B cell (primary cell): ENCODE results near the gene GCNT2. TPM values are rescaled to one million over a fixed set of nuclear protein-coding genes. Genes with fewer than 3 reads are reported as not detected.

Experiments
- ATAC-seq: fragments of 200-7000 bp; cut with Tn5 transposase; one replicate; pipeline ENCODE4 v1.10.0; 2021; ENCODE audit warnings: low read depth, mild to moderate bottlenecking, moderate number of reproducible peaks, moderate library complexity
- CTCF ChIA-PET: fragments of 350-600 bp; sonication (Branson Sonifier 250); formaldehyde crosslinking; loops from one replicate; lab custom pipeline; 2021; ENCODE audit warnings: antibody characterized with exemption, inconsistent platforms; lab: Charles Lee
- POLR2A ChIA-PET: fragments of 350-600 bp; sonication (Branson Sonifier 250); formaldehyde crosslinking; loops from one replicate; lab custom pipeline; 2021; ENCODE audit warnings: antibody characterized with exemption; lab: Charles Lee
- DNase-seq: peaks from one replicate; pipeline ENCODE4 v3.0.0; 2013
- H2AFZ ChIP-seq: 2 replicates; pipeline ENCODE4 v1.6.1; 2012; ENCODE audit warnings: mild to moderate bottlenecking, low read depth, low read length; ENCODE audit not compliant: insufficient read depth, poor library complexity, severe bottlenecking
- H3K27ac ChIP-seq, 2 donors: 1 replicate in 1 of 2; 2 replicates in 1 of 2; pipeline ENCODE4 v1.5.1; 2012 to 2013; ENCODE audit warnings: low read length in 2 of 2, mild to moderate bottlenecking in 2 of 2, moderate library complexity in 1 of 2
- H3K27me3 ChIP-seq, 4 experiments: fragments of 200-600 bp in 1 of 4; sonication (generic) in 1 of 4; replicated peaks in 1 of 4; 1 replicate in 2 of 4; 2 replicates in 2 of 4; pipeline versions ENCODE4 v1.6.1 to v1.7.0; 2013 to 2016; ENCODE audit warnings: low read length in 3 of 4, mild to moderate bottlenecking in 2 of 4, mixed read lengths in 1 of 4, moderate library complexity in 1 of 4; ENCODE audit not compliant: insufficient read depth in 4 of 4, control insufficient read depth in 3 of 4; ENCODE audit errors: control extremely low read depth in 1 of 4
- H3K36me3 ChIP-seq, 2 experiments: replicated peaks in 1 of 2; 1 replicate in 1 of 2; 2 replicates in 1 of 2; pipeline versions ENCODE4 v1.6.1 to v1.7.1; 2013; ENCODE audit warnings: low read length in 1 of 2; ENCODE audit not compliant: insufficient read depth in 2 of 2, control insufficient read depth in 1 of 2; ENCODE audit errors: control extremely low read depth in 1 of 2, extremely low read depth in 1 of 2
- H3K4me1 ChIP-seq, 2 donors: fragments of 200-600 bp in 1 of 2; sonication (generic) in 1 of 2; 1 replicate in 1 of 2; 2 replicates in 1 of 2; pipeline versions ENCODE4 v1.5.1 to v1.6.1; 2013 to 2017; ENCODE audit warnings: low read length in 2 of 2; ENCODE audit not compliant: control insufficient read depth in 2 of 2, insufficient read depth in 2 of 2
- H3K4me2 ChIP-seq: replicated peaks from 2 replicates; pipeline ENCODE3; 2012; ENCODE audit warnings: mild to moderate bottlenecking, low read depth, low read length; ENCODE audit not compliant: poor library complexity, severe bottlenecking
- H3K4me3 ChIP-seq, 5 experiments: fragments of 200-600 bp in 1 of 5; sonication (generic) in 1 of 5; 1 replicate in 3 of 5; 2 replicates in 2 of 5; pipeline versions ENCODE4 v1.5.1 to v1.7.0; 2011 to 2016; ENCODE audit warnings: low read length in 4 of 5, mild to moderate bottlenecking in 4 of 5, low read depth in 2 of 5, control low read depth in 1 of 5, moderate library complexity in 1 of 5; ENCODE audit not compliant: insufficient read depth in 1 of 5; ENCODE audit errors: control extremely low read depth in 1 of 5, extremely low read depth in 1 of 5
- H3K79me2 ChIP-seq: fragments of 200-600 bp; sonication (generic); one replicate; pipeline ENCODE4 v1.6.0; 2016; ENCODE audit warnings: low read length; ENCODE audit not compliant: control insufficient read depth, insufficient read depth
- H3K9ac ChIP-seq: fragments of 200-600 bp; sonication (generic); 2 replicates; pipeline ENCODE4 v1.6.1; 2017; ENCODE audit warnings: mild to moderate bottlenecking, low read length, moderate library complexity
- H3K9me3 ChIP-seq, 3 donors: one replicate each; pipeline versions ENCODE4 v1.6.1 to v1.7.1; 2013; ENCODE audit warnings: low read length in 2 of 3; ENCODE audit not compliant: control insufficient read depth in 2 of 3, insufficient read depth in 1 of 3; ENCODE audit errors: control extremely low read depth in 1 of 3
- H4K20me1 ChIP-seq: 2 replicates; pipeline ENCODE4 v1.6.0; 2012; ENCODE audit warnings: mild to moderate bottlenecking, low read length; ENCODE audit not compliant: insufficient read depth, control insufficient read depth, poor library complexity, severe bottlenecking
- H3K27ac Mint-ChIP-seq: one replicate; pipeline ENCODE4 v1.8.0; 2021; ENCODE audit warnings: mixed read lengths
- H3K27me3 Mint-ChIP-seq: one replicate; pipeline ENCODE4 v1.8.0; 2021; ENCODE audit warnings: mixed read lengths
- H3K4me1 Mint-ChIP-seq: one replicate; pipeline ENCODE4 v1.8.0; 2021; ENCODE audit warnings: mixed read lengths
- H3K4me3 Mint-ChIP-seq: one replicate; pipeline ENCODE4 v1.8.0; 2021; ENCODE audit warnings: mixed read lengths
- H3K9me3 Mint-ChIP-seq: one replicate; pipeline ENCODE4 v1.8.0; 2022; ENCODE audit warnings: mixed read lengths; ENCODE audit not compliant: insufficient read depth
- EZH2 ChIP-seq: IDR thresholded peaks from 2 replicates; pipeline ENCODE4 v1.6.1; 2012; ENCODE audit warnings: borderline replicate concordance, low read depth, mild to moderate bottlenecking, moderate library complexity, low read length; ENCODE audit not compliant: insufficient read depth, poor library complexity, severe bottlenecking
- WGBS: methylation state at CpG from one replicate; pipeline ENCODE4 v1.1.5; 2013; ENCODE audit warnings: missing lambda C conversion rate; ENCODE audit not compliant: insufficient coverage; 5-methylcytosine and 5-hydroxymethylcytosine counted together
- intact Hi-C: fragments of 100-400 bp; cut with micrococcal nuclease; formaldehyde crosslinking; loops from one replicate; pipeline ENCODE4 v1.10.0; 2022
- polyA plus RNA-seq: library from polyadenylated mRNA; depleted of rRNA; stranded (reverse); fragments of >200 nt; gene quantifications from 2 replicates; pipeline ENCODE4 v1.2.3, GENCODE V29; 2012
- total RNA-seq, 2 donors: library from RNA; stranded (reverse); fragments of 120-200 nt in 1 of 2; gene quantifications; 1 replicate in 1 of 2; 2 replicates in 1 of 2; pipeline versions ENCODE4 v1.2.3 to v1.2.4, GENCODE V29; 2013 to 2022
- TF ChIP-seq, protein P1 (sequence below): fragments of 200-600 bp; IDR thresholded peaks from one replicate; pipeline ENCODE4 v1.8.0; 2022; ENCODE audit warnings: antibody characterized with exemption, mild to moderate bottlenecking

GCNT2 gene
- total and polyA plus RNA-seq, 2 donors (not counting 1 experiment from before 2014, with no cell fraction given), result 6.8 to 32.1 TPM

GRCh38 chr6:10495029-10495428, 26.1 kb upstream of the GCNT2 start:
- no peak overlapping the region for H3K27ac Mint-ChIP-seq

DNA sequence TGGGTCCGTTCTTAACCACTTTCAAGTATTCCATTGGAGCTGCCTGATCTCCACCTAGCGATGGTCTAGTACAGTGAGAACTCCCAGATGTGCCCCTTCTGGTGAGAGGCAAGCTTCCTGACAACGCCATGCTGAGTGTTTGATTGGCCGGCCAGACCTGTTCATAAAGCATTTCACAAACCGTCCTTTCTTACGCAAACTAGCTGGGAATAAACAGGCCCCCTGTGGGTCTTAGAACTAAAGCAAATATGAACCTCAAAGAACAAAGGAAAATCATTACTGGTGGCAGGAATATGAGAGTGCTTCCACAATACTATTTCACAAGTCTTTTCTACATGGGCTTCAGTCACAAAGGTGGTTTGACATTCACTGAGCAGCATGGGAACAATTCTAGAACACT, 15.6 kb upstream of the GCNT2 start:
- peaks cover 3% of the 10 kb centered on the region for H3K4me1 Mint-ChIP-seq
- no peak overlapping the region for H3K4me2 ChIP-seq
- CTCF ChIA-PET, result interaction anchor here (2.1 to 2.7 kb wide), 2 partner anchors 24 to 296 kb away, joined by 4 to 14 read pairs; no protein-coding TSS in a partner anchor

More at GRCh38 chr6:10495029-10495428, 26.1 kb upstream of the GCNT2 start:
- no peaks in the 10 kb centered on the region for H4K20me1 ChIP-seq
- H3K9ac ChIP-seq, result no peak overlapping the region
- WGBS, result 15% methylated on average over 11 of the region's 14 CpGs
- TF ChIP-seq, protein P1, sequence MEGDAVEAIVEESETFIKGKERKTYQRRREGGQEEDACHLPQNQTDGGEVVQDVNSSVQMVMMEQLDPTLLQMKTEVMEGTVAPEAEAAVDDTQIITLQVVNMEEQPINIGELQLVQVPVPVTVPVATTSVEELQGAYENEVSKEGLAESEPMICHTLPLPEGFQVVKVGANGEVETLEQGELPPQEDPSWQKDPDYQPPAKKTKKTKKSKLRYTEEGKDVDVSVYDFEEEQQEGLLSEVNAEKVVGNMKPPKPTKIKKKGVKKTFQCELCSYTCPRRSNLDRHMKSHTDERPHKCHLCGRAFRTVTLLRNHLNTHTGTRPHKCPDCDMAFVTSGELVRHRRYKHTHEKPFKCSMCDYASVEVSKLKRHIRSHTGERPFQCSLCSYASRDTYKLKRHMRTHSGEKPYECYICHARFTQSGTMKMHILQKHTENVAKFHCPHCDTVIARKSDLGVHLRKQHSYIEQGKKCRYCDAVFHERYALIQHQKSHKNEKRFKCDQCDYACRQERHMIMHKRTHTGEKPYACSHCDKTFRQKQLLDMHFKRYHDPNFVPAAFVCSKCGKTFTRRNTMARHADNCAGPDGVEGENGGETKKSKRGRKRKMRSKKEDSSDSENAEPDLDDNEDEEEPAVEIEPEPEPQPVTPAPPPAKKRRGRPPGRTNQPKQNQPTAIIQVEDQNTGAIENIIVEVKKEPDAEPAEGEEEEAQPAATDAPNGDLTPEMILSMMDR, result no peak
- TF ChIP-seq EZH2, result no peak
- POLR2A ChIA-PET, result no interaction called here
- DNase-seq (no peak), ATAC-seq (no peak)
- peaks cover 28% of the 10 kb centered on the region for H3K27me3 Mint-ChIP-seq
- no peaks in the 10 kb centered on the region for H3K36me3 ChIP-seq
- peak overlapping the region; percentile 28 for H2AFZ ChIP-seq
- no peak overlapping the region for H3K27ac ChIP-seq
- H3K9me3 ChIP-seq, result peaks cover 0 to 6% (median 1%) of the 10 kb centered on the region in 3 donors
- H3K9me3 Mint-ChIP-seq, result peaks cover 2% of the 10 kb centered on the region
- intact Hi-C loops, result no loop called here
- H3K79me2 ChIP-seq, result no peaks in the 10 kb centered on the region
- no peak overlapping the region for H3K4me2 ChIP-seq
- H3K4me3 Mint-ChIP-seq, result no peak overlapping the region
- CTCF ChIA-PET, result no interaction called here
- no peaks in the 10 kb centered on the region for H3K4me1 Mint-ChIP-seq
- H3K4me1 ChIP-seq, result no peaks in the 10 kb centered on the region
- no peak overlapping the region for H3K4me3 ChIP-seq
- H3K27me3 ChIP-seq, result peaks cover 0 to 8% (median 2%) of the 10 kb centered on the region in 4 experiments

More for the DNA sequence above, 15.6 kb upstream of the GCNT2 start:
- Histone ChIP-seq H3K27ac (no peak overlapping the region), H3K9me3 (no peaks in the 10 kb centered on the region), H3K4me3 (no peak overlapping the region), H2AFZ (no peak overlapping the region), H4K20me1 (no peaks in the 10 kb centered on the region), H3K27me3 (peaks cover 0 to 4% (median 3%) of the 10 kb centered on the region in 4 experiments), H3K9ac (no peak overlapping the region), H3K79me2 (no peaks in the 10 kb centered on the region), H3K36me3 (no peaks in the 10 kb centered on the region), H3K4me1 (peaks cover 0 to under 1% of the 10 kb centered on the region in 2 donors)
- intact Hi-C loops, result no loop called here
- no peak overlapping the region for H3K27ac Mint-ChIP-seq
- POLR2A ChIA-PET, result no interaction called here
- ATAC-seq, result no peak
- H3K27me3 Mint-ChIP-seq, result peaks cover 23% of the 10 kb centered on the region
- no peak for DNase-seq
- H3K9me3 Mint-ChIP-seq, result no peaks in the 10 kb centered on the region
- WGBS, result 93% methylated on average over 4 of the region's 6 CpGs
- TF ChIP-seq EZH2, result no peak
- TF ChIP-seq, protein P1, result no peak
- H3K4me3 Mint-ChIP-seq, result no peak overlapping the region
